ENCODE measurements around the gene WDFY1.
A peak's percentile ranks its signal among the peaks of the same experiment; 100 is the strongest.

WDFY1 gene

DNA sequence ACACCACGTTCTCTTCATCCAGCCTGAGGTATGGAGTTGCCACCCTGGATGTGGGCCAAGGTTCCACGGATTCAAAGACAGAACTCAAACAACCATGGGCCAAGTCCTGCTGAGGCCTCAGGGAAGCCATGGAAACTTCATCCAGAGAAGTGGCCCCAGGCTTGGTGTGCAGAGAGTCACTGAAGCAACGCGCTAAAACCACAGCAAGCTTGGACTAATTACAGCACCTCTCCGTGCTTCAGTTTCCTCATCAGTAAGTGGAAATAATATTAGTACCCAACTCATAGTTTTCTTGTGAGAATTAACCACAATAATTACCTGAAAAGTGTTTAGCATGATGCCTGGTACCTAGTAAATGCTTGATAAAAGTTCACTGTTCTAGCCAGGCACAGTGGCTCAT is 88.6 kb downstream of the WDFY1 start:
- no peak for DNase-seq (ENCODE audit: low spot score)

GRCh38 chr2:223856021-223856420 is 89.1 kb downstream of the WDFY1 start:
- no peak for DNase-seq (ENCODE audit: low spot score)

DNA sequence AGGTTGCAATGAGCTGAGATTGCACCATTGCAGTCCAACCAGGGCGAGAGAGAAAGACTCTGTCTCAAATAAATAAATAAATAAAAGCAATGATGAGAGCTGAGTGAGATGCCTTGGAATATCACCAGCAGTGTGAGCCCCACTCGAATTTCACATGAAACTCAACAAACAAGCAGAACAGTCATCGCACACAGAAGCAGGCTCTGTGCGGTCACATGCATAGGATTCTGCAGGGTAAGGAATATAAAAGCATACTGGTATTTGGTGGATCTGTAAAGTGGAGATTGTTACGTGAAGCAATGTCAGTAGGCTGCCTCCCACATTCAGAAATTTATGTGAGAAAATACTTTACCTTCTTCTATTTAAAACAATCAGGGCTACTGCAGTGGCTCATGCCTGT is 89.7 kb downstream of the WDFY1 start:
- DNase-seq (ENCODE audit: low spot score) = no peak

GRCh38 chr2:223854741-223855140 is 90.4 kb downstream of the WDFY1 start:
- no peak for DNase-seq (ENCODE audit: low spot score)

DNA sequence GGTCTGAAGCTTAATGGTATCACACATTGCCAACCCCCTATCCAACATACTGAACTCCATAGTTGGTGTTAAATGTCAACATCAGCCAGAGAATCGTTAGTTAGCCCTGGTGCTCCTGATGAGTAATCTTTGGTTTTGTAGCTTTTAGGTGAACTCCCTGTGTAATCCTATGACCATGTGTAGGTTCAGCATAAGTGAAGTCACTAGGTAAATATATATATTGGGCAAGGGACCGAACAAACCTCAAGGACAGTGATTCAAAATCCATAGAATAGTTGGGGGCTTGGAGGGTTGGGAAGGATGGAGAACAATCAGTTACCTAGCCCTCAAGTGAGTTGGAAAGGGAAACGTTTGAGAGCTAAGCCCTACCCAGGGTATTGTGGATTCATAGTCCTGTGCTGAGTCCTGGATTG is 91.7 kb downstream of the WDFY1 start:
- DNase-seq (ENCODE audit: low spot score) = no peak

- no peak for DNase-seq (ENCODE audit: low spot score)
Measured at GRCh38 chr2:223852281-223852795, 92.8 kb downstream of the WDFY1 start.

DNA sequence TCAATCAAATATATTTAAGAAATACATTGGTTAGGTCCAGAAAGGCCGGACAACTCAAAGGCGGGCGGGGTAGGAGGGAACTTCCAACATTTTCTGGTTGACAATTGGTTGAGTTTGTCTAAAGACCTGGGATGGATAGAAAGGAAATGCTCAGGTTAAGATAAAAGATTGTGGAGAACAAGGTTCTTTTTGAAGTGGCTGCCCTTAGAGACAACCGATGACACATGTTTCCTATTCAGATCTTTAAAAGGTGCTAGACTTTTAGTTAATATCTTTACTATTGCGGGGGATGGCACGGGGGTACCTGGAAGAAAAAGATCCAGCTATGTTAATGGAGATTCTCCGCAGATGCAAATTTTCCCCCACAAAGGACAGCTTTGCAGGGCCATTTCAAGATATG is 97.7 kb downstream of the WDFY1 start:
- no peak for DNase-seq (ENCODE audit: low spot score)

GRCh38 chr2:223846515-223846914 is 98.6 kb downstream of the WDFY1 start:
- DNase-seq (ENCODE audit: low spot score) = no peak

DNA sequence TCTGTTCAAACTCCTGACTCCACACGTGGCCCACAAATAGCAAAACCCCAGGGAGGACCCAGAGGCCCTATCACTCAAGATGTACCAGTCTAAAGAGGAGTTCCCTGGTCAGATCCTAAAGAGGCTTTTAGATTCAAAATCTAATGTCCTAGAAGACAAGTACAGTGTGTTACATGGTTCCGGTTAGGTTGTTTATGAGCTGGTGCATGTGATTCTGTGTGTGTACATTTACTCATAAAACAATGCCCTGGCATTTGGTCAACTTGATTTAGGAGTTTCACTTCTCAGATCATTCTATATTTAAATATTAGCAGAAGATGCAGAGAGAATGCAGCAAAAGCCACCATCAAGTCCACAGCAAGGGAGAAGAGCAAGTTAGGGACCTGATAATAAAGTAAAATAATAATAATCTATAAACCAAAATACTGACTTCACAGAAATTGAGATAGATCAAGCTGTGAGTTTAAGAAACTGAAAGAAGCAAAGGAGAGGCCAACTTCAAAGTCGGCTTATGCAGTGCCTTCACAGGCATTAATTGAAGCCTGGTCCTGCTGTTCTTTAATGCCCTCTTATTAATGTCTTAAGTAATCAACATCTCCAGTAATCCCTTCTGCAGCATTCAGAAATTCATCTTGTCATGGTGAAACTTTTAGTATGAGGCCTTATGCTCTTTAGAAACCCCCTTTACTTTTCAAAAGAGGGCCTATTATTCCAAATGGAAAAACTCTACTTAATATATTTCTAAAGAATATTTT is 103.5 kb downstream of the WDFY1 start:
- DNase-seq (ENCODE audit: low spot score) = no peak

DNA sequence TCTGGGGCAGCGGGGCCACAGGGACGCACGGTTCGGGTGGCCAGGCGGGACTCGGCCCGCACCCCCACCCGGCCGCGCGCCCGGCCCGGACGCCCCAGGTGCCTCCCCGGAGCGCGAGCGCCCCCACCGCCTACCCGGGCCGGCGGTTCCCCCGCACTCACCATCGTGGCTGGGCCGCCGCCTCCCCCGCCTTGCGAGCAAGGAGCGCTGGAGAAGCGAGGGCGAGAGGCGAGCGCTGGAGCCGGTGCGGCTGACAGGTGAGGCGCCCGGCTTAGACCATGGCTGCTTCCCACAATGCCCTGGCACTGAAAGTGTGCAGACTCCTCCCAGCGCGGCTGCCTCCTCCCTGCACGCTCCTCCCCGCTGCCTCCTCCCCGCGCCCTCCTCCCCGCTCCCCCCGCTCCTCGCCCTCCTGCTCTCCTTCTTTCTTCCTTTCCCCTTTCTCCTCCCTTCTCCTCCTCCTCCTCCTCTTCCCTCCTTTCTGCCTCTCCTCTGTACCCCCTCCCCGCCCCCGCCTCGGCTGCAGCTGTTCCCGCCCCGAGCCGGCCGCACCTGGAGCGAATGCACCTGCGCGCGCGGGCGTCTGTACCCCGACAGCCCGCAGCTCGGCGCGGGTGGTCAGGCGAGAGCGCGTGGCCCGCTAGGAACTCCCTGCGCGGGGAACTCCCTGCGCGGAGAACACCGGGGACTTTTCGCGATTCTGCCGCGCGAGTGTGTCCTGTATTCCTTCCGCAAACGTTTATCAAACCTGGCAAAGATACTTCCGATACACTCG is 107.7 kb downstream of the WDFY1 start, which contains the start of gene AP1S3:
Gene AP1S3, minus strand, starts transcription at position 296 of the 775 bp plus-strand sequence. Its CDS starts 132 bp downstream, at position 164.
- DNase-seq (ENCODE audit: low spot score) = peak; percentile 85

DNA sequence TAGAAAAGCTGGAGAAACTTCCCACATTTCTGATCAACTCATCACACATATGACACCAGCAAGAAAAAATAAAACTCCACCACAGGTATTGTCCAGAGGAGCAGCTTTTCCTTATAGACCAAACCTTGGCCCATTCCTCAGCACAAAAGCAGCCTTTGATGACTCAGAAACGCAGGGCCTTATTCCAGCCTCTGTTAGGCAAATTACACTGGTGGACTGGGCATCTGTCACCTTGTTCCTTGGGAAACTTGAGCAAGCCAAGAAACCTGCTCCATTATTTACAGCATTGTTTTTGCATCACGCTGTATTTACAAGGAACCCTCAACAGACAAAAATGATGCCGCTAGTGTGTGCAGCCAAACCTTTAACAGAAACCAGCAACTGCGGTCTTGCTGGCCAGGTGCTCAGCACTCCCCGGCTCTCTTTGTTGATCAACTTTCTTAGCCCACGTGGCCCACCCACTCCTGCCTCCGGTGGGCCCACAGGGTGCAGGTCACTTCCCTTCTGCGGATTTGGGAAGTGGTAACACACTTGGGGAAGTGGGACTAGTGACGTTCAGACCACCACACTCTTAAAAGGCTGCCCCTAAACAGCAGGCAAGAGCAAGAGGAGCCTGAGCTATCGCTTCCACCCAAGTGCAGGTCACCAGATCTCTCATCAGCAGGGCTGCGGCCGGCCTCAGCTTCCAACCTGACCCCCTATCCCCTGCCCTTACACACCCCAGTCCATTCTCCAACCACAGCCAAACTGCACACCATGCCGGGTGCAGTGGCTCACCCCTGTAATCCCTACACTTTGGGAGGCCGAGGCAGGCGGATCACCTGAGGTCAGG is 109.2 kb downstream of the WDFY1 start:
- no peak for DNase-seq (ENCODE audit: low spot score)

DNA sequence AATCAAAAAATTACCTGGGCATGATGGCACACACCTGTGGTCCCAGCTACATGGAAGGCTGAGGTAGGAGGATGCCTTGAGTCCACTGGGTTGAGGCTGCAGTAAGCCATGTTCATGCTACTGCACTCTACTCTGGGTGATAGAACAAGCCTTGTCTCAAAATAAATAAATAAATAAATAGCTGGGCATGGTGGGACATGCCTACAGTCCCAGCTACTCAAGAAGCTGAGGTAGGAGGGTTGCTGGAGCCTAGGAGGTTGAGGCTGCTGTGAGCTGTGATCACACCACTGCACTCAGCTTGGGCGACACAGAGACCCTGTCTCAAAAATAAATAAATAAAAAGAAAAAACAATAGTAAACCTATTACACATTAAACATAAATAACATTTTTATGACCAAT is 110.7 kb downstream of the WDFY1 start:
- DNase-seq (ENCODE audit: low spot score) = no peak

DNA sequence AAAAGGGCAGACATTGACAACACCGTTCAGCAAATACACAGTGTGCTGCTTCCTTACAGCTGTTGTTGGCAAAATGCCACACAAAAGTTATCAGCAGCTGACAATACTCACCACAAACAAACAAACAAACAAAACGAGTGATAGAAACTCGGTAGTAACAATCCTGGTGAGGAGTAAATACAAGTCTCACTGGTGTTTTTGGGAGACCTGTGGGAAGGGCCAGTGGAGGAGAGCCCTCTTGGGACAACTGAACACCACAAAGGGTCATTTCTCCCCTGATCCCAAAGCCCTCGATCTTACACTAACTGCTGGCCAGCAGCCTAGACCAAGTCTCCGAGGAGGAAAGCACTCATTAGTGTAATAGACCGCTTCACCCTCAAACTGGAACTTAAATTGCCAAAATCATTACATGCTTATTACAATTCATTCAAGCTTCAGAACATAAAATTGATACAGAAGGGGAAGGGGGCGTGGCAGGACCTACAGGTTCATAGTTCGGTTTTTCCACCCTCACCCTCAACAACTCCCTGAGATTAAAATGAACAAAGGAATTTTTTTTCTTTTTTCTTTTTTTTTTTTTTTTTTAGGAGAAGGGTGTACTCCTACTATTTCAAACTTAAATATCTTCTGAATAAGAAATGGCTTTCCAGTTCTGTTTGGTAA is 112.8 kb downstream of the WDFY1 start:
- DNase-seq (ENCODE audit: low spot score) = no peak

DNA sequence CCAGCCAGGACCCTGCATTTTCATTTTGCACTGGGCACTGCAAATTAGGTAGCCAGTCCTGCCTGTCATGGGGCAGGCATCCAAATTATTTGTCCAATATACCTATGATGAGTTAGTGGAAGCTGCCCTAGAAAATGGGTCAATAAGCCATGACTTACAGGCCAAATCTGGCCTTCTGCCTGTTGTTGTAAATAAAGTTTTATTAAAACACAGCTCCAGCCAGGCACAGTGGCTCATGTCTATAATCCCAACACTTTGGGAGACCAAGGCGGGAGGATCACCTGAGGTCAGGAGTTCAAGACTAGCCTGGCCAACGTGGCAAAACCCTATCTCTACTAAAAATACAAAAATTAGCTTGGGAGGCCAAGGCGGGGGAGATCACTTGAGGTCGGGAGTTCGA is 116.0 kb downstream of the WDFY1 start:
- no peak for DNase-seq (ENCODE audit: low spot score)

- DNase-seq (ENCODE audit: low spot score) = no peak
Measured at GRCh38 chr2:223828314-223828713, 116.8 kb downstream of the WDFY1 start.

- DNase-seq (ENCODE audit: low spot score) = no peak
Measured at GRCh38 chr2:223826995-223827394, 118.1 kb downstream of the WDFY1 start.
